ENCODE results near the gene POPDC3. TPM values are rescaled to one million over a fixed set of nuclear protein-coding genes. Genes with fewer than 3 reads are reported as not detected.
A peak's percentile ranks its signal among the peaks of the same experiment; 100 is the strongest.

The POPDC3 gene
- total and polyA plus RNA-seq, 2 of the 13 experiments (the other 11 are each of a cell fraction or from before 2014, with no cell fraction given): 0.18 to 0.20 TPM

GRCh38 chr6:105209950-105210706 is 30.3 kb upstream of the POPDC3 start (continued):
- TF ChIP-seq, protein P1, sequence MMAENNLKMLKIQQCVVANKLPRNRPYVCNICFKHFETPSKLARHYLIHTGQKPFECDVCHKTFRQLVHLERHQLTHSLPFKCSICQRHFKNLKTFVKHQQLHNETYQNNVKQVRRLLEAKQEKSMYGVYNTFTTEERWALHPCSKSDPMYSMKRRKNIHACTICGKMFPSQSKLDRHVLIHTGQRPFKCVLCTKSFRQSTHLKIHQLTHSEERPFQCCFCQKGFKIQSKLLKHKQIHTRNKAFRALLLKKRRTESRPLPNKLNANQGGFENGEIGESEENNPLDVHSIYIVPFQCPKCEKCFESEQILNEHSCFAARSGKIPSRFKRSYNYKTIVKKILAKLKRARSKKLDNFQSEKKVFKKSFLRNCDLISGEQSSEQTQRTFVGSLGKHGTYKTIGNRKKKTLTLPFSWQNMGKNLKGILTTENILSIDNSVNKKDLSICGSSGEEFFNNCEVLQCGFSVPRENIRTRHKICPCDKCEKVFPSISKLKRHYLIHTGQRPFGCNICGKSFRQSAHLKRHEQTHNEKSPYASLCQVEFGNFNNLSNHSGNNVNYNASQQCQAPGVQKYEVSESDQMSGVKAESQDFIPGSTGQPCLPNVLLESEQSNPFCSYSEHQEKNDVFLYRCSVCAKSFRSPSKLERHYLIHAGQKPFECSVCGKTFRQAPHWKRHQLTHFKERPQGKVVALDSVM (CRISPR knock-in tag; IDR thresholded peaks at IDR 0.05): no peak
- TF ChIP-seq SRF (IDR thresholded peaks at IDR 0.05; ENCODE audit: low read depth, low read length) (no peak), ZNF124 (CRISPR knock-in tag; IDR thresholded peaks at IDR 0.05) (no peak), ZNF557 (CRISPR knock-in tag; IDR thresholded peaks at IDR 0.05) (no peak), KLF15 (CRISPR knock-in tag; IDR thresholded peaks at IDR 0.05; ENCODE audit: borderline replicate concordance) (no peak), ZKSCAN8 (CRISPR knock-in tag; IDR thresholded peaks at IDR 0.05; ENCODE audit: borderline replicate concordance) (no peak), KMT2B (CRISPR knock-in tag; IDR thresholded peaks at IDR 0.05) (no peak), ONECUT2 (CRISPR knock-in tag; IDR thresholded peaks at IDR 0.05) (no peak), MAFK (conservative IDR thresholded peaks at IDR 0.05 in 1 of 2, IDR thresholded peaks at IDR 0.05 in 1 of 2; ENCODE audit: low read length in 2 of 2) (peak; percentile 62 to 76; a peak in 3 of 4 replicates), EP300 (IDR thresholded peaks at IDR 0.05; ENCODE audit: low read depth in 2 of 2, low read length in 2 of 2) (peak in 1 of 2 experiments; percentile 12; a peak in 1 of 4 replicates), EP300 (CRISPR knock-in tag; IDR thresholded peaks at IDR 0.05; ENCODE audit: borderline replicate concordance) (no peak), ZMYM2 (CRISPR knock-in tag; IDR thresholded peaks at IDR 0.05) (no peak), ZFP36L2 (CRISPR knock-in tag; IDR thresholded peaks at IDR 0.05) (no peak), ZNF775 (CRISPR knock-in tag; IDR thresholded peaks at IDR 0.05; ENCODE audit: borderline replicate concordance) (no peak), SAFB2 (CRISPR knock-in tag; IDR thresholded peaks at IDR 0.05; ENCODE audit: borderline replicate concordance, low read depth) (no peak), NFE2 (CRISPR knock-in tag; IDR thresholded peaks at IDR 0.05) (peak; percentile 73; the same call in 1 of the 2 replicates), GATA4 (IDR thresholded peaks at IDR 0.05; ENCODE audit: borderline replicate concordance, low read depth) (no peak), ZFP36L1 (CRISPR knock-in tag; IDR thresholded peaks at IDR 0.05) (no peak), GMEB2 (CRISPR knock-in tag; IDR thresholded peaks at IDR 0.05; ENCODE audit: low read depth) (no peak), ZBTB44 (CRISPR knock-in tag; IDR thresholded peaks at IDR 0.05) (no peak), CENPX (CRISPR knock-in tag; IDR thresholded peaks at IDR 0.05) (no peak), ZNF879 (CRISPR knock-in tag; IDR thresholded peaks at IDR 0.05) (no peak), RORA (CRISPR knock-in tag; IDR thresholded peaks at IDR 0.05) (no peak), HNRNPLL (IDR thresholded peaks at IDR 0.05; ENCODE audit: low read depth, low read length, poor library complexity, severe bottlenecking) (no peak), ZNF577 (CRISPR knock-in tag; IDR thresholded peaks at IDR 0.05; ENCODE audit: borderline replicate concordance, low read depth) (no peak), NFE2L2 (IDR thresholded peaks at IDR 0.05; ENCODE audit: low read length) (peak; percentile 95)
